Smooth muscle cell (in vitro differentiated cells): Measurements from ENCODE around the gene C1orf21. TPM values are rescaled to one million over a fixed set of nuclear protein-coding genes. Genes with fewer than 3 reads are reported as not detected.
A peak's percentile ranks its signal among the peaks of the same experiment; 100 is the strongest.

Experiments used
- DNase-seq: peaks from one replicate; lab custom pipeline; 2025; ENCODE audit not compliant: unreplicated experiment; lab: John Stamatoyannopoulos, UW
- H2AFZ ChIP-seq: fragments of 200-600 bp; sonication (generic); 2 replicates; pipeline ENCODE4 v1.6.0; 2016; ENCODE audit warnings: antibody characterized with exemption, low read depth, mild to moderate bottlenecking
- H3F3A ChIP-seq: fragments of 200-600 bp; sonication (generic); 2 replicates; pipeline ENCODE4 v1.6.0; 2017; ENCODE audit warnings: antibody characterized with exemption, low read depth
- H3K27ac ChIP-seq: fragments of 200-600 bp; sonication (generic); 2 replicates; pipeline ENCODE4 v1.5.1; 2016; ENCODE audit warnings: low read depth, mild to moderate bottlenecking
- H3K27me3 ChIP-seq: fragments of 200-600 bp; sonication (generic); 2 replicates; pipeline ENCODE4 v1.6.1; 2016; ENCODE audit warnings: low read depth, mild to moderate bottlenecking
- H3K36me3 ChIP-seq: fragments of 200-600 bp; sonication (generic); 2 replicates; pipeline ENCODE4 v1.5.1; 2016; ENCODE audit warnings: low read depth
- H3K4me1 ChIP-seq: fragments of 200-600 bp; sonication (generic); 2 replicates; pipeline ENCODE4 v1.5.1; 2016; ENCODE audit warnings: low read depth
- H3K4me2 ChIP-seq: fragments of 200-600 bp; sonication (generic); 2 replicates; pipeline ENCODE4 v1.6.0; 2016; ENCODE audit warnings: mild to moderate bottlenecking
- H3K4me3 ChIP-seq: fragments of 200-600 bp; sonication (generic); 2 replicates; pipeline ENCODE4 v1.5.1; 2016; ENCODE audit warnings: mild to moderate bottlenecking
- H3K79me2 ChIP-seq: fragments of 200-600 bp; sonication (generic); 2 replicates; pipeline ENCODE4 v1.6.0; 2016; ENCODE audit warnings: low read depth, mild to moderate bottlenecking
- H3K9ac ChIP-seq: fragments of 200-600 bp; sonication (generic); 2 replicates; pipeline ENCODE4 v1.6.0; 2016; ENCODE audit warnings: low read depth
- H3K9me3 ChIP-seq: fragments of 200-600 bp; sonication (generic); replicated peaks from 2 replicates; pipeline ENCODE4 v1.5.1; 2016; ENCODE audit warnings: low read depth
- H4K20me1 ChIP-seq: fragments of 200-600 bp; sonication (generic); 2 replicates; pipeline ENCODE4 v1.6.0; 2016; ENCODE audit warnings: low read depth
- CTCF ChIP-seq: fragments of 200-600 bp; sonication (generic); IDR thresholded peaks from 2 replicates; pipeline ENCODE4 v1.5.1; 2017; ENCODE audit warnings: borderline replicate concordance, mild to moderate bottlenecking, antibody characterized with exemption; ENCODE audit not compliant: insufficient read depth, poor library complexity, severe bottlenecking
- WGBS: methylation state at CpG from one replicate; pipeline ENCODE4 v1.1.7; 2016; ENCODE audit warnings: low lambda C conversion rate; 5-methylcytosine and 5-hydroxymethylcytosine counted together
- polyA plus RNA-seq: library from polyadenylated mRNA; unstranded; fragments of >200 nt; fragmentation: Nextera tagmentation; extraction: Ambion mirVana; gene quantifications from 2 replicates; pipeline ENCODE4 v1.2.1, GENCODE V29; 2016
- total RNA-seq: library from RNA; depleted of rRNA; stranded (reverse); fragments of >200 nt; gene quantifications from 2 replicates; pipeline ENCODE4 v1.2.3, GENCODE V29; 2014

C1orf21 gene
- total and polyA plus RNA-seq, 2 experiments from 2014 or later, result 24.2 to 39.4 TPM

- Histone ChIP-seq H3K79me2 (peaks cover 25% of the 10 kb centered on the region), H3K4me1 (peaks cover 7% of the 10 kb centered on the region), H3F3A (peaks cover 5% of the 10 kb centered on the region), H3K9me3 (no peaks in the 10 kb centered on the region), H2AFZ (peak overlapping the region; percentile 2), H3K4me2 (peak overlapping the region; percentile 68), H3K27ac (peak overlapping the region; percentile 59), H4K20me1 (no peaks in the 10 kb centered on the region), H3K36me3 (no peaks in the 10 kb centered on the region), H3K9ac (no peak overlapping the region), H3K27me3 (no peaks in the 10 kb centered on the region), H3K4me3 (no peak overlapping the region)
- no peak for DNase-seq
- WGBS, result 15% methylated on average over 3 of the region's 3 CpGs
- no peak for TF ChIP-seq CTCF
Observed at GRCh38 chr1:184424157-184424556, 37.3 kb downstream of the C1orf21 start.

- TF ChIP-seq CTCF, result no peak
Observed at GRCh38 chr1:184424945-184425344, 38.1 kb downstream of the C1orf21 start.

GRCh38 chr1:184425449-184426277 lies 38.8 kb downstream of the C1orf21 start:
- H4K20me1 ChIP-seq, result no peaks in the 10 kb centered on the region
- WGBS, result 86% methylated on average over 7 of the region's 7 CpGs
- H3K9ac ChIP-seq, result no peak overlapping the region
- H3K4me1 ChIP-seq, result peaks cover 7% of the 10 kb centered on the region
- DNase-seq, result no peak
- no peak overlapping the region for H3K4me3 ChIP-seq
- no peak for TF ChIP-seq CTCF
- no peaks in the 10 kb centered on the region for H3K27me3 ChIP-seq
- no peak overlapping the region for H2AFZ ChIP-seq
- no peaks in the 10 kb centered on the region for H3K9me3 ChIP-seq
- H3K27ac ChIP-seq, result no peak overlapping the region
- H3K4me2 ChIP-seq, result no peak overlapping the region
- H3K36me3 ChIP-seq, result no peaks in the 10 kb centered on the region
- peaks cover 5% of the 10 kb centered on the region for H3F3A ChIP-seq
- peaks cover 35% of the 10 kb centered on the region for H3K79me2 ChIP-seq

More at GRCh38 chr1:184424945-184425344, 38.1 kb downstream of the C1orf21 start:
- Histone ChIP-seq H3K9ac (no peak overlapping the region), H3K27ac (peak overlapping the region; percentile 59), H4K20me1 (no peaks in the 10 kb centered on the region), H3K36me3 (no peaks in the 10 kb centered on the region), H3K79me2 (peaks cover 32% of the 10 kb centered on the region), H3K4me2 (peak overlapping the region; percentile 68), H2AFZ (no peak overlapping the region), H3K27me3 (no peaks in the 10 kb centered on the region), H3K4me3 (no peak overlapping the region), H3F3A (peaks cover 5% of the 10 kb centered on the region), H3K4me1 (peaks cover 7% of the 10 kb centered on the region), H3K9me3 (no peaks in the 10 kb centered on the region)
- 83% methylated on average over 2 of the region's 2 CpGs for WGBS
- DNase-seq, result no peak

- H3K4me1 ChIP-seq, result peaks cover 7% of the 10 kb centered on the region
- peaks cover 29% of the 10 kb centered on the region for H3K79me2 ChIP-seq
- H3K9ac ChIP-seq, result no peak overlapping the region
- H3F3A ChIP-seq, result peaks cover 5% of the 10 kb centered on the region
- H3K4me2 ChIP-seq, result no peak overlapping the region
- peaks cover 3% of the 10 kb centered on the region for H3K9me3 ChIP-seq
- H4K20me1 ChIP-seq, result no peaks in the 10 kb centered on the region
- DNase-seq, result no peak
- no peak overlapping the region for H3K4me3 ChIP-seq
- WGBS, result 89% methylated on average over 7 of the region's 7 CpGs
- no peak overlapping the region for H3K27ac ChIP-seq
- TF ChIP-seq CTCF, result no peak
- H2AFZ ChIP-seq, result no peak overlapping the region
- no peaks in the 10 kb centered on the region for H3K36me3 ChIP-seq
- no peaks in the 10 kb centered on the region for H3K27me3 ChIP-seq
Observed at GRCh38 chr1:184426278-184426674, 39.4 kb downstream of the C1orf21 start.
